Neural progenitor cell (in vitro differentiated cells): ENCODE data around the gene GDF15.

Experiments used
- CTCF ChIP-seq: fragments of 200-600 bp; sonication (generic); IDR thresholded peaks from 2 replicates; pipeline ENCODE4 v1.5.1; 2017; ENCODE audit warnings: antibody characterized with exemption, mild to moderate bottlenecking
- EZH2 ChIP-seq: fragments of 200-600 bp; sonication (generic); IDR thresholded peaks from 2 replicates; pipeline ENCODE4 v1.6.1; 2017; ENCODE audit warnings: antibody characterized with exemption, mild to moderate bottlenecking, moderate library complexity

GRCh38 chr19:18362934-18363542, 22.9 kb upstream of the GDF15 start:
- TF ChIP-seq EZH2 (no peak), CTCF (no peak)
